Peyer's patch (tissue), 4 donors: ENCODE data around the gene ZNF649. TPM values are rescaled to one million over a fixed set of nuclear protein-coding genes. Genes with fewer than 3 reads are reported as not detected.

Source experiments
- DNase-seq, 3 donors: peaks; one replicate each; pipeline ENCODE4 v3.0.0-alpha.2; 2017 to 2019
- H3K27ac ChIP-seq, 4 donors: fragments of 200-600 bp; sonication (generic); one replicate each; pipeline ENCODE4 v1.5.1; 2016 to 2019
- H3K27me3 ChIP-seq, 2 donors: fragments of 200-600 bp; sonication (generic); one replicate each; pipeline ENCODE4 v1.5.1; 2019
- H3K36me3 ChIP-seq, 3 donors: fragments of 200-600 bp; sonication (generic); one replicate each; pipeline ENCODE4 v1.5.1; 2016 to 2019
- H3K4me1 ChIP-seq, 4 donors: fragments of 200-600 bp; sonication (generic); one replicate each; pipeline ENCODE4 v1.5.1; 2016 to 2019
- H3K4me3 ChIP-seq, 4 donors: fragments of 200-600 bp; sonication (generic); 1 replicate in 3 of 4; 2 replicates in 1 of 4; pipeline ENCODE4 v1.5.1; 2016 to 2019; ENCODE audit warnings: mild to moderate bottlenecking in 1 of 4
- H3K9me3 ChIP-seq, 4 donors: fragments of 200-600 bp; sonication (generic); one replicate each; pipeline ENCODE4 v1.5.1; 2016 to 2019; ENCODE audit warnings: mild to moderate bottlenecking in 1 of 4
- CTCF ChIP-seq, 6 experiments: fragments of 450-650 bp in 4 of 6; fragments of 200-600 bp in 2 of 6; sonication (generic) in 1 of 6; IDR thresholded peaks; one replicate each; pipeline ENCODE4 v1.5.1; 2017 to 2019; ENCODE audit warnings: antibody characterized with exemption in 6 of 6, mild to moderate bottlenecking in 3 of 6, moderate library complexity in 1 of 6
- POLR2A ChIP-seq, 2 donors: fragments of 450-650 bp; IDR thresholded peaks; one replicate each; pipeline ENCODE4 v1.5.1; 2017; ENCODE audit warnings: antibody characterized with exemption in 2 of 2, mild to moderate bottlenecking in 2 of 2, moderate library complexity in 2 of 2
- total RNA-seq, 4 donors: library from RNA; depleted of rRNA; stranded (reverse); fragments of >200 nt; gene quantifications; one replicate each; pipeline ENCODE4 v1.1.0, GENCODE V29; 2016

Gene ZNF649
- total RNA-seq, 4 donors from 2014 or later = 3.5 to 12.4 (median 9.4) TPM

GRCh38 chr19:51931921-51932320 lies 27.1 kb upstream of the ZNF649 start:
- Histone ChIP-seq H3K9me3 (peaks cover 0 to 61% (median 11%) of the 10 kb centered on the region in 4 donors), H3K27ac (no peak overlapping the region), H3K27me3 (no peaks in the 10 kb centered on the region), H3K4me3 (no peak overlapping the region), H3K36me3 (peaks cover 0 to 72% (median 4%) of the 10 kb centered on the region in 3 donors), H3K4me1 (peaks cover 0 to 6% (median 2%) of the 10 kb centered on the region in 4 donors)
- no peak for DNase-seq
- TF ChIP-seq CTCF (IDR thresholded peaks at IDR 0.05) (no peak), POLR2A (IDR thresholded peaks at IDR 0.05) (no peak)

GRCh38 chr19:51927859-51928258 lies 23.0 kb upstream of the ZNF649 start:
- TF ChIP-seq POLR2A (IDR thresholded peaks at IDR 0.05) (no peak), CTCF (IDR thresholded peaks at IDR 0.05) (no peak)
- DNase-seq = no peak
- Histone ChIP-seq H3K4me3 (peak overlapping the region; percentile 68 to 96 (median 81)), H3K27ac (peak overlapping the region in 2 of 4 donors; percentile 66 to 84), H3K27me3 (no peaks in the 10 kb centered on the region), H3K4me1 (peaks cover 0 to 6% (median 2%) of the 10 kb centered on the region in 4 donors), H3K36me3 (peaks cover 0 to 33% (median 3%) of the 10 kb centered on the region in 3 donors), H3K9me3 (peaks cover 0 to 32% (median 7%) of the 10 kb centered on the region in 4 donors)

DNA sequence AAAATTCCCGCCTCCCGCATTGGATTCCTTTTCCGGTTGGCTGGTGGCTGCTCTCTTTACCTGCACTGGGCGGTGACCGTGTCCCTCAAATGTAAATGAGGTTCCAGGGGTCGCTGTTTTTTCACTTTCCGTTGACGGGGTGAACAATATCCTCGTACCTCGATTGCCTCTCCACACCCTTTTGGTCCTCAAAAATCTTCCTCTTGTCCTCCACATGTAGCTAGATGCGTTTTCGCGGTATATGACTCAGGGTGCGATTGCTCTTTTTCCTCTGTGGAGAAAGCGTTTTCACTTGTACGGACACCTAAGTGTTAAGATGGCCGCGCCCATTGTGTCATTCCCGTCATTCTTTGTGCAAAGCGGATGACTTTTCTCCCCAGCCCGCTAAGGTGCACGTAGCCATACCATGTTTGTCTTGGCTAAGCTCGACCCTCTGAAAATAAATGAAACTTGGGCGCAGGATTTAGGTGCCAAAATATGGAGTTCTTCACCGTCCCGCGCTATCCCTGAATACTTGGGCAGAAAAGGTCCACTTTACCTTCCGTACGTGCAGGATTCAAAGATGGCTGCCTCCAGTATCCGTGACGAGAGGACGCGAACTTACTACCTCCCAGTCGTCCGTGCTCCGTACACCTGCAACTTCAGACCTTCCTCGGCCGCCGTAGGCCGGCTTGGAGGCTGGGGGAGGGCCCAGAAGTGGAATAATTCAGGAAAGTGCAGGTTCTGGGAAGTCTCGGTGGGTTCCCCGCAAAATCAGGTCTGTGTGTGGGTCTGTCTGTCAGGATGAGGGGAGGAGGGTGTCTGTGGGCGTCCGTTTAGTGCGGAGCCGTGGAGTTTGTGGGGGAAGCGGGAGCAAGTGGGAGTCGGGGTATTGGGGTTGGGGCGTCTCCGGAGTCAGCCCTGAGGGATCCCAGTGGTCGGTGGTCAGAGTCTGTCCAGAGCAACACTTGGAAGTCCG lies 22.2 kb upstream of the ZNF649 start, which contains the start of gene ZNF613:
Gene ZNF613 (plus strand): TSS at position 689 of the 958 bp plus-strand sequence. CDS start 8,749 bp downstream, outside the sequence.
- no peak for TF ChIP-seq POLR2A (IDR thresholded peaks at IDR 0.05)
- peak in 2 of 6 experiments; percentile 25 to 30 for TF ChIP-seq CTCF (IDR thresholded peaks at IDR 0.05)

DNA sequence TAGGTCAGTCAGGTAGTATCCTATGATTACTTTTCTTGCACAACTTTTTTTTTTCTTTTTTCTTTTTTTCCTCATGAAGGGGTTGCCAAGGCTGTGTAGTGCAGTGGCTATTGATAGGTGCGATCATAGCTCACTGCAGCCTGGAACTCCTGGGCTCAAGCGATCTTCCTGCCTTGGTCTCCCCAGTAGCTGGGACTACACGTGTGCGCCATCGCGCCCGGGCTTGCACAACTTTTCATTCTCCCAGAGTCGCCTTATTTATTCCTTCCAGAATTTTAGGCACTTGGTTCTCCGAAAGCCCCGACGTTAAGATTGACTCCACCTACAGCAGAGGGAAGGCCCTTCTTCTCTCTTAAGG lies 21.6 kb upstream of the ZNF649 start:
- peak overlapping the region; percentile 66 to 87 (median 84) for H3K27ac ChIP-seq
- no peak for DNase-seq
- H3K36me3 ChIP-seq = peaks cover 0 to 19% (median 3%) of the 10 kb centered on the region in 3 donors
- no peak for TF ChIP-seq POLR2A (IDR thresholded peaks at IDR 0.05)
- peak overlapping the region; percentile 68 to 96 (median 81) for H3K4me3 ChIP-seq
- peaks cover 0 to 34% (median 13%) of the 10 kb centered on the region in 4 donors for H3K9me3 ChIP-seq
- H3K4me1 ChIP-seq = peaks cover 0 to 6% (median 2%) of the 10 kb centered on the region in 4 donors
- no peaks in the 10 kb centered on the region for H3K27me3 ChIP-seq

More for the DNA sequence above, 22.2 kb upstream of the ZNF649 start, which contains the start of gene ZNF613:
- Histone ChIP-seq H3K4me1 (peaks cover 0 to 6% (median 2%) of the 10 kb centered on the region in 4 donors), H3K27me3 (no peaks in the 10 kb centered on the region), H3K9me3 (peaks cover 0 to 33% (median 10%) of the 10 kb centered on the region in 4 donors), H3K27ac (peak within 1 kb of the TSS; percentile 66 to 87 (median 84)), H3K36me3 (peaks cover 0 to 26% (median 3%) of the 10 kb centered on the region in 3 donors), H3K4me3 (peak within 1 kb of the TSS; percentile 68 to 96 (median 81))
- peak; percentile 87 to 95 (median 87) for DNase-seq

DNA sequence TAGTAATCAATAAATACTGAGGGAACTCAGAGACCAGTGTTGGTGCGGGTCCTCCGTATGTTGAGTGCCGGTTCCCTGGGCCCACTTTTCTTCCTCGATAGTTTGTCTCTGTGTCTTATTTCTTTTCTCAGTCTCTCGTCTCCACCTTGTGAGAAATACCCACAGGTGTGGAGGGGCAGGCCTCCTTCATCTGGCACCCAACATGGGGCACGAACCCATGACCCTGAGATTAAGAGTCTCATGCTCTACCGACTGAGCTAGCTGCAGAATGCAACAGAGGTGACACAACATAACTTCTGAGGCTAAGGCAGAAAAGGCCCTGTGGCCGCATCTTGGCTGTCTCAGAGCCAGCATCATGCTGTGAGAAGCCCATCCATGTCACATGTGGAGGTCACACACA lies 17.1 kb upstream of the ZNF649 start:
- H3K4me1 ChIP-seq = no peaks in the 10 kb centered on the region
- no peak overlapping the region for H3K27ac ChIP-seq
- H3K4me3 ChIP-seq = no peak overlapping the region
- peaks cover 0 to 55% (median 22%) of the 10 kb centered on the region in 4 donors for H3K9me3 ChIP-seq
- no peak for TF ChIP-seq CTCF (IDR thresholded peaks at IDR 0.05)
- no peak for TF ChIP-seq POLR2A (IDR thresholded peaks at IDR 0.05)
- H3K27me3 ChIP-seq = no peaks in the 10 kb centered on the region
- no peak for DNase-seq
- H3K36me3 ChIP-seq = no peaks in the 10 kb centered on the region

DNA sequence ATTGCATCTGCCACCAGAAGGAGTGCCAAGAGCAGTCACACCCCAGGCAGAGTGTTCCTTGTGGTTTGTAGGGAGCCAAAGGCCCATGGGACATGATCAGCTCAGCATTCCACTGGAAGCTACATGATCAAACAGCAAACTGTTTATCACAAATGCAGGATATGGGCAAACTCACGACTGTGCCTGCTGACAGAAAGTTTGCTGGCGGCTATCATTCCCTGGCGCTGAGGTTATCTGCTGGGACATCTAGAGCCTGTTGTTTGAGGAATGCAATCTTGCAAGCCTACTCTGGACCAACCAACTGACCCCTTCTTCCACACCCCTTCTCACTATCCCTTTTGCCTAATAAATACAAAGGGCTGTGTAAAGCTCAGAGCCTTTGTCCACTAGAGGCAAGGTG lies 14.8 kb upstream of the ZNF649 start:
- H3K27me3 ChIP-seq = no peaks in the 10 kb centered on the region
- no peak for DNase-seq
- no peak overlapping the region for H3K4me3 ChIP-seq
- peaks cover 0 to 76% (median 29%) of the 10 kb centered on the region in 4 donors for H3K9me3 ChIP-seq
- H3K27ac ChIP-seq = no peak overlapping the region
- TF ChIP-seq CTCF (IDR thresholded peaks at IDR 0.05) = no peak
- no peak for TF ChIP-seq POLR2A (IDR thresholded peaks at IDR 0.05)
- no peaks in the 10 kb centered on the region for H3K36me3 ChIP-seq
- no peaks in the 10 kb centered on the region for H3K4me1 ChIP-seq
